ENCODE measurements around the gene PTPRU. TPM values are rescaled to one million over a fixed set of nuclear protein-coding genes. Genes with fewer than 3 reads are reported as not detected.

The PTPRU gene
- total and polyA plus RNA-seq, 2 experiments from 2014 or later = 8.0 to 105 TPM

GRCh38 chr1:29362116-29362515, 125.8 kb downstream of the PTPRU start:
- Mint-ChIP-seq H3K36me3 (ENCODE audit: low read depth) (no peaks in the 10 kb centered on the region), H3K27me3 (ENCODE audit: insufficient read depth, low read depth, poor library complexity) (peaks cover 10% of the 10 kb centered on the region), H3K4me1 (peaks cover 3% of the 10 kb centered on the region; the same call in 2 of the 3 replicates), H3K9me3 (no peaks in the 10 kb centered on the region), H3K27ac (no peak overlapping the region), H3K4me3 (no peak overlapping the region)
- no peaks in the 10 kb centered on the region for H4K20me1 ChIP-seq (replicated peaks; ENCODE audit: insufficient read depth)
- no peaks in the 10 kb centered on the region; the same call in 1 of the 2 replicates for H3K36me3 ChIP-seq (ENCODE audit: insufficient read depth)
- 0 out of 2 replicates have a peak, but pooled peaks cover 4% of the 10 kb centered on the region for H3K9me2 ChIP-seq (ENCODE audit: insufficient read depth)
- H3K4me1 ChIP-seq (ENCODE audit: insufficient read depth) = peaks cover 10% of the 10 kb centered on the region
- no peak overlapping the region for H3K4me3 ChIP-seq
- no peak overlapping the region for H3K4me2 ChIP-seq
- TF ChIP-seq JUNB (IDR thresholded peaks at IDR 0.05; ENCODE audit: unreplicated experiment) (no peak), CREB1 (CRISPR knock-in tag; IDR thresholded peaks at IDR 0.05; ENCODE audit: low read depth) (no peak), ZNF462 (CRISPR knock-in tag; IDR thresholded peaks at IDR 0.05) (no peak), ETS1 (IDR thresholded peaks at IDR 0.05) (no peak), STAT1 (IDR thresholded peaks at IDR 0.05; ENCODE audit: unreplicated experiment) (no peak), CTCF (conservative IDR thresholded peaks at IDR 0.05; ENCODE audit: low read depth in 2 of 2) (no peak)
- no peaks in the 10 kb centered on the region for H3K27me3 ChIP-seq (ENCODE audit: insufficient read depth)
- H3K27ac ChIP-seq (ENCODE audit: low read depth) = no peak overlapping the region
- no peak overlapping the region for H2AFZ ChIP-seq
- DNase-seq (ENCODE audit: low spot score) = no peak
- no peaks in the 10 kb centered on the region for H3F3A ChIP-seq (replicated peaks; ENCODE audit: low read depth)
- H3K79me2 ChIP-seq (replicated peaks; ENCODE audit: insufficient read depth) = no peaks in the 10 kb centered on the region
- no peak for ATAC-seq

Data from GM23338 (cell line).